Endothelial cell of umbilical vein (primary cell): ENCODE results near the gene SMC3. TPM values are rescaled to one million over a fixed set of nuclear protein-coding genes. Genes with fewer than 3 reads are reported as not detected.

Experiments used
- BruUV-seq: library from RNA; stranded (reverse); fragments of 400-500 nt; replicated peaks from 2 replicates; lab custom pipeline; 2021; lab: Mats Ljungman, UMichigan
- CTCF ChIA-PET: fragments of 300-600, 350-600 bp; sonication (Branson Sonifier 250); formaldehyde crosslinking; loops from one replicate; lab custom pipeline; 2021; ENCODE audit warnings: antibody characterized with exemption, inconsistent platforms; lab: Charles Lee
- POLR2A ChIA-PET: fragments of 300-600, 350-600 bp; sonication (Branson Sonifier 250); formaldehyde crosslinking; loops from one replicate; lab custom pipeline; 2021; ENCODE audit warnings: antibody characterized with exemption, inconsistent platforms; lab: Charles Lee
- DNase-seq: peaks from one replicate; pipeline ENCODE4 v3.0.0-alpha.2; 2011; ENCODE audit warnings: low read depth, low spot score
- FAIRE-seq: peaks from 2 replicates; lab custom pipeline; 2011; peaks lifted over from hg19 to GRCh38; lab: Jason Lieb, UNC
- H2AFZ ChIP-seq: 2 replicates; pipeline ENCODE4 v1.6.0; 2012; ENCODE audit warnings: low read depth, low read length, control low read depth, inconsistent platforms
- H3K27ac ChIP-seq: 2 replicates; pipeline ENCODE4 v1.5.1; 2011; ENCODE audit warnings: low read depth, mild to moderate bottlenecking, control low read depth, low read length, moderate library complexity; ENCODE audit not compliant: insufficient read depth
- H3K27me3 ChIP-seq, 2 experiments: 2 replicates each; pipeline versions ENCODE4 v1.6.0 to v1.6.1; 2011; ENCODE audit warnings: low read length in 2 of 2, mixed read lengths in 1 of 2; ENCODE audit not compliant: control insufficient read depth in 2 of 2, insufficient read depth in 2 of 2
- H3K36me3 ChIP-seq, 2 experiments: 2 replicates in 1 of 2; 3 replicates in 1 of 2; pipeline ENCODE4 v1.5.1; 2011; ENCODE audit warnings: low read length in 2 of 2, mild to moderate bottlenecking in 1 of 2, moderate library complexity in 1 of 2; ENCODE audit not compliant: control insufficient read depth in 2 of 2, insufficient read depth in 2 of 2; ENCODE audit errors: extremely low read depth in 1 of 2
- H3K4me1 ChIP-seq: 3 replicates; pipeline ENCODE4 v1.5.1; 2011; ENCODE audit warnings: mild to moderate bottlenecking, low read length; ENCODE audit not compliant: control insufficient read depth, insufficient read depth; ENCODE audit errors: extremely low read depth
- H3K4me2 ChIP-seq: 2 replicates; pipeline ENCODE4 v1.6.1; 2011; ENCODE audit warnings: low read length, control low read depth, mixed read lengths; ENCODE audit not compliant: insufficient read depth
- H3K4me3 ChIP-seq, 3 experiments: fragments of 200-600 bp in 1 of 3; sonication (generic), shearing (Covaris generic) in 1 of 3; replicated peaks in 1 of 3; 2 replicates each; pipeline ENCODE4 v1.5.1; 2011 to 2016; ENCODE audit warnings: control low read depth in 3 of 3, low read length in 3 of 3, mild to moderate bottlenecking in 2 of 3, inconsistent platforms in 1 of 3, low read depth in 1 of 3, moderate library complexity in 1 of 3; ENCODE audit not compliant: insufficient read depth in 1 of 3
- H3K79me2 ChIP-seq: 2 replicates; pipeline ENCODE4 v1.6.0; 2012; ENCODE audit warnings: low read length, inconsistent platforms; ENCODE audit not compliant: control insufficient read depth, insufficient read depth
- H3K9ac ChIP-seq: replicated peaks from 2 replicates; pipeline ENCODE3; 2011; ENCODE audit warnings: low read length, control low read depth; ENCODE audit not compliant: insufficient read depth; ENCODE audit errors: extremely low read depth
- H3K9me1 ChIP-seq: replicated peaks from 3 replicates; pipeline ENCODE4 v1.6.0; 2011; ENCODE audit warnings: mild to moderate bottlenecking, low read length; ENCODE audit not compliant: control insufficient read depth, insufficient read depth; ENCODE audit errors: extremely low read depth
- H3K9me3 ChIP-seq: replicated peaks from 2 replicates; pipeline ENCODE4 v1.5.1; 2012; ENCODE audit warnings: low read length, inconsistent platforms; ENCODE audit not compliant: control insufficient read depth, insufficient read depth
- H4K20me1 ChIP-seq: replicated peaks from 2 replicates; pipeline ENCODE3; 2011; ENCODE audit warnings: mild to moderate bottlenecking, low read length; ENCODE audit not compliant: control insufficient read depth, insufficient read depth; ENCODE audit errors: extremely low read depth
- CTCF ChIP-seq, 2 donors: IDR thresholded peaks; 1 replicate in 1 of 2; 2 replicates in 1 of 2; pipeline ENCODE4 v1.5.1; 2011; ENCODE audit warnings: low read length in 2 of 2, mild to moderate bottlenecking in 2 of 2, moderate library complexity in 2 of 2, control low read depth in 1 of 2, inconsistent platforms in 1 of 2, low read depth in 1 of 2; ENCODE audit not compliant: insufficient read depth in 1 of 2; ENCODE audit errors: extremely low read depth in 1 of 2
- EZH2 ChIP-seq: IDR thresholded peaks from 2 replicates; pipeline ENCODE4 v1.6.1; 2012; ENCODE audit warnings: borderline replicate concordance, low read depth, mild to moderate bottlenecking, moderate library complexity, low read length, inconsistent platforms; ENCODE audit not compliant: severe bottlenecking
- FOS ChIP-seq: IDR thresholded peaks from 2 replicates; pipeline ENCODE4 v1.6.1; 2011; ENCODE audit warnings: mild to moderate bottlenecking, low read length, moderate library complexity, borderline replicate concordance; ENCODE audit not compliant: insufficient read depth
- GATA2 ChIP-seq: IDR thresholded peaks from 2 replicates; pipeline ENCODE4 v1.7.0; 2011; ENCODE audit warnings: low read depth, mild to moderate bottlenecking, moderate library complexity, mixed read lengths, low read length; ENCODE audit not compliant: insufficient read length, insufficient read depth
- JUN ChIP-seq: IDR thresholded peaks from 2 replicates; pipeline ENCODE4 v1.6.1; 2011; ENCODE audit warnings: borderline replicate concordance, low read depth; ENCODE audit not compliant: insufficient read length, insufficient read depth
- MYC ChIP-seq: IDR thresholded peaks from one replicate; pipeline ENCODE4 v1.6.1; 2011; ENCODE audit warnings: mild to moderate bottlenecking, low read depth, low read length
- POLR2A ChIP-seq: IDR thresholded peaks from 2 replicates; pipeline ENCODE4 v1.6.1; 2012; ENCODE audit warnings: low read depth, mild to moderate bottlenecking, control low read depth, low read length
- POLR2AphosphoS5 ChIP-seq: IDR thresholded peaks from 2 replicates; pipeline ENCODE4 v1.6.1; 2012; ENCODE audit warnings: low read depth, mild to moderate bottlenecking, control low read depth, low read length, moderate library complexity; ENCODE audit not compliant: insufficient read depth
- dilution Hi-C: fragments of 300-500 bp; cut with MboI; formaldehyde crosslinking; loops from one replicate; pipeline ENCODE4 v1.15.0; 2019; ENCODE audit warnings: low sequenced_read_pairs; ENCODE audit not compliant: extremely low pct_ligation_motif_present
- intact Hi-C: fragments of 100-400 bp; cut with micrococcal nuclease; formaldehyde crosslinking; loops from one replicate; pipeline ENCODE4 v1.10.0; 2022
- polyA plus RNA-seq, 4 experiments: library from polyadenylated mRNA; depleted of rRNA in 3 of 4; stranded (reverse) in 3 of 4; unstranded in 1 of 4; fragments of >200 nt; gene quantifications; 2 replicates each; pipeline versions ENCODE4 v1.2.1 to v1.2.3, GENCODE V29; 2011 to 2012; ENCODE audit warnings: missing spikeins in 1 of 4
- total RNA-seq: library from RNA; stranded (reverse); gene quantifications from 2 replicates; pipeline ENCODE4 v1.2.3, GENCODE V29; 2021
- TF ChIP-seq, protein P1 (sequence below): IDR thresholded peaks from 2 replicates; pipeline ENCODE4 v1.6.1; 2011; ENCODE audit not compliant: insufficient read depth, insufficient read length

SMC3 gene
- total and polyA plus RNA-seq, 2 donors (not counting 3 experiments of a cell fraction or from before 2014, with no cell fraction given), result 5.5 to 44.2 TPM

GRCh38 chr10:110613996-110614495, 46.6 kb downstream of the SMC3 start:
- H3K27ac ChIP-seq, result no peak overlapping the region
- ChIA-PET CTCF (interaction anchor here (1.7 to 4.2 kb wide), 2 partner anchors 58 to 1523 kb away, joined by 5 to 22 read pairs; no protein-coding TSS in a partner anchor), POLR2A (no interaction called here)
- TF ChIP-seq POLR2AphosphoS5, result no peak
- TF ChIP-seq, protein P1, sequence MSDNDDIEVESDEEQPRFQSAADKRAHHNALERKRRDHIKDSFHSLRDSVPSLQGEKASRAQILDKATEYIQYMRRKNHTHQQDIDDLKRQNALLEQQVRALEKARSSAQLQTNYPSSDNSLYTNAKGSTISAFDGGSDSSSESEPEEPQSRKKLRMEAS, result no peak
- no peak for TF ChIP-seq CTCF (IDR thresholded peaks at IDR 0.05; ENCODE audit: extremely low read depth in 1 of 2, insufficient read depth in 1 of 2, low read depth in 1 of 2, low read length in 2 of 2)
- no peak for TF ChIP-seq MYC
- TF ChIP-seq POLR2A, result no peak
- no peak for TF ChIP-seq FOS
- no peak for TF ChIP-seq EZH2
- TF ChIP-seq JUN, result no peak
- no peak for TF ChIP-seq GATA2
- H3K9me1 ChIP-seq, result no peaks in the 10 kb centered on the region
- no peak for DNase-seq
- no peak overlapping the region for H3K9ac ChIP-seq
- no peak for FAIRE-seq
- H3K79me2 ChIP-seq, result no peaks in the 10 kb centered on the region
- peaks cover 6 to 10% of the 10 kb centered on the region in 2 experiments for H3K27me3 ChIP-seq
- intact Hi-C loops, result loop anchor here (5.0 kb wide), 1 partner anchor 1523 kb away; no protein-coding TSS in a partner anchor
- H3K4me2 ChIP-seq, result no peak overlapping the region
- no TSS peak for BruUV-seq
- no peak overlapping the region for H3K4me3 ChIP-seq
- H3K4me1 ChIP-seq, result no peaks in the 10 kb centered on the region
- no peaks in the 10 kb centered on the region for H4K20me1 ChIP-seq
- dilution Hi-C loops, result no loop called here
- H3K36me3 ChIP-seq, result no peaks in the 10 kb centered on the region
- no peaks in the 10 kb centered on the region for H3K9me3 ChIP-seq
- H2AFZ ChIP-seq, result no peak overlapping the region
